Measurements from ENCODE around the gene FAM169A. TPM values are rescaled to one million over a fixed set of nuclear protein-coding genes. Genes with fewer than 3 reads are reported as not detected.
"Not testable (repeated sequence)": the region's sequence is repeated elsewhere in the genome, so short reads cannot be mapped to it uniquely, and the experiment has no call there.

FAM169A gene
- total RNA-seq, 1 experiment from 2014 or later: 11.2 TPM

- DNase-seq: peak; percentile 44
- intact Hi-C loops (cut with micrococcal nuclease): no loop called here
- ChIA-PET POLR2A (ENCODE audit: unreplicated experiment) (no interaction called here), CTCF (no interaction called here)
- Histone ChIP-seq H3K79me2 (ENCODE audit: low read length) (no peaks in the 10 kb centered on the region), H3K9me3 (ENCODE audit: low read length) (no peaks in the 10 kb centered on the region), H3F3A (ENCODE audit: low read length, unreplicated experiment) (no peaks in the 10 kb centered on the region), H3K27ac (ENCODE audit: low read length) (no peak overlapping the region), H3K36me3 (ENCODE audit: low read depth, low read length) (no peaks in the 10 kb centered on the region), H4K20me1 (ENCODE audit: low read length) (no peaks in the 10 kb centered on the region), H3K9ac (ENCODE audit: low read length) (no peak overlapping the region), H3K9me2 (replicated peaks; ENCODE audit: low read length) (no peaks in the 10 kb centered on the region), H3K4me2 (ENCODE audit: low read length) (no peak overlapping the region), H3K27me3 (ENCODE audit: low read length) (no peaks in the 10 kb centered on the region), H3K4me3 (ENCODE audit: low read length) (no peak overlapping the region), H3K4me1 (ENCODE audit: insufficient read depth, low read length) (peaks cover 7% of the 10 kb centered on the region; the same call in 1 of the 2 replicates), H2AFZ (ENCODE audit: low read length) (no peak overlapping the region)
- TF ChIP-seq EZH2 (IDR thresholded peaks at IDR 0.05; ENCODE audit: low read length, unreplicated experiment): no peak
- no peak for TF ChIP-seq CTCF (conservative IDR thresholded peaks at IDR 0.05; ENCODE audit: low read depth, low read length)
- TF ChIP-seq EZH2phosphoT487 (IDR thresholded peaks at IDR 0.05; ENCODE audit: borderline replicate concordance, low read length): no peak
- no TSS peak for BruUV-seq (replicated peaks)
- ATAC-seq: no peak
Measured at GRCh38 chr5:74801941-74802340, 64.2 kb downstream of the FAM169A start.

- Histone ChIP-seq H4K20me1 (ENCODE audit: low read length) (no peaks in the 10 kb centered on the region), H3K79me2 (ENCODE audit: low read length) (no peaks in the 10 kb centered on the region), H3K9me2 (replicated peaks; ENCODE audit: low read length) (no peaks in the 10 kb centered on the region), H3F3A (ENCODE audit: low read length, unreplicated experiment) (no peaks in the 10 kb centered on the region), H3K27ac (ENCODE audit: low read length) (no peak overlapping the region), H3K4me1 (ENCODE audit: insufficient read depth, low read length) (peaks cover 7% of the 10 kb centered on the region; the same call in 1 of the 2 replicates), H3K36me3 (ENCODE audit: low read depth, low read length) (no peaks in the 10 kb centered on the region), H3K4me3 (ENCODE audit: low read length) (no peak overlapping the region), H2AFZ (ENCODE audit: low read length) (no peak overlapping the region), H3K27me3 (ENCODE audit: low read length) (no peaks in the 10 kb centered on the region), H3K4me2 (ENCODE audit: low read length) (no peak overlapping the region), H3K9ac (ENCODE audit: low read length) (no peak overlapping the region), H3K9me3 (ENCODE audit: low read length) (no peaks in the 10 kb centered on the region)
- ChIA-PET POLR2A (ENCODE audit: unreplicated experiment) (no interaction called here), CTCF (no interaction called here)
- no peak for DNase-seq
- intact Hi-C loops (cut with micrococcal nuclease): no loop called here
- ATAC-seq: no peak
- no peak for TF ChIP-seq EZH2 (IDR thresholded peaks at IDR 0.05; ENCODE audit: low read length, unreplicated experiment)
- no peak for TF ChIP-seq CTCF (conservative IDR thresholded peaks at IDR 0.05; ENCODE audit: low read depth, low read length)
- TF ChIP-seq EZH2phosphoT487 (IDR thresholded peaks at IDR 0.05; ENCODE audit: borderline replicate concordance, low read length): no peak
- BruUV-seq (replicated peaks): no TSS peak
Measured at GRCh38 chr5:74801197-74801596, 65.0 kb downstream of the FAM169A start.

- Histone ChIP-seq H3K9ac (ENCODE audit: low read length) (no peak overlapping the region), H2AFZ (ENCODE audit: low read length) (no peak overlapping the region), H3K27ac (ENCODE audit: low read length) (no peak overlapping the region), H3K9me2 (replicated peaks; ENCODE audit: low read length) (no peaks in the 10 kb centered on the region), H3F3A (ENCODE audit: low read length, unreplicated experiment) (no peaks in the 10 kb centered on the region), H3K9me3 (ENCODE audit: low read length) (no peaks in the 10 kb centered on the region), H3K36me3 (ENCODE audit: low read depth, low read length) (no peaks in the 10 kb centered on the region), H3K4me3 (ENCODE audit: low read length) (no peak overlapping the region), H3K4me1 (ENCODE audit: insufficient read depth, low read length) (peaks cover 7% of the 10 kb centered on the region; the same call in 1 of the 2 replicates), H3K79me2 (ENCODE audit: low read length) (no peaks in the 10 kb centered on the region), H3K4me2 (ENCODE audit: low read length) (no peak overlapping the region), H3K27me3 (ENCODE audit: low read length) (no peaks in the 10 kb centered on the region), H4K20me1 (ENCODE audit: low read length) (no peaks in the 10 kb centered on the region)
- no TSS peak for BruUV-seq (replicated peaks)
- ChIA-PET CTCF (no interaction called here), POLR2A (ENCODE audit: unreplicated experiment) (no interaction called here)
- intact Hi-C loops (cut with micrococcal nuclease): no loop called here
- TF ChIP-seq EZH2phosphoT487 (IDR thresholded peaks at IDR 0.05; ENCODE audit: borderline replicate concordance, low read length) (no peak), CTCF (conservative IDR thresholded peaks at IDR 0.05; ENCODE audit: low read depth, low read length) (no peak), EZH2 (IDR thresholded peaks at IDR 0.05; ENCODE audit: low read length, unreplicated experiment) (no peak)
- DNase-seq (peak; percentile 30), ATAC-seq (peak; percentile 22; the same call in 1 of the 2 replicates)
Measured at GRCh38 chr5:74798977-74799911, 66.9 kb downstream of the FAM169A start.

GRCh38 chr5:74791669-74792068, 74.5 kb downstream of the FAM169A start:
- H4K20me1 ChIP-seq (ENCODE audit: low read length); H3K79me2 ChIP-seq (ENCODE audit: low read length); H3K36me3 ChIP-seq (ENCODE audit: low read depth, low read length); H3K4me1 ChIP-seq (ENCODE audit: insufficient read depth, low read length); H3K4me3 ChIP-seq (ENCODE audit: low read length); DNase-seq; H3K9me2 ChIP-seq (replicated peaks; ENCODE audit: low read length); intact Hi-C loops (cut with micrococcal nuclease); BruUV-seq (replicated peaks); H3K27ac ChIP-seq (ENCODE audit: low read length); H3K27me3 ChIP-seq (ENCODE audit: low read length); H3K9ac ChIP-seq (ENCODE audit: low read length); H2AFZ ChIP-seq (ENCODE audit: low read length); CTCF ChIA-PET; ATAC-seq; POLR2A ChIA-PET (ENCODE audit: unreplicated experiment); H3K9me3 ChIP-seq (ENCODE audit: low read length); H3F3A ChIP-seq (ENCODE audit: low read length, unreplicated experiment); H3K4me2 ChIP-seq (ENCODE audit: low read length): not testable (repeated sequence)
